Sigmoid colon (tissue), 4 donors: ENCODE measurements around the gene TENT4A.

Experiments used
- CTCF ChIP-seq, 4 experiments: fragments of 450-650 bp in 3 of 4; fragments of 200-600 bp in 1 of 4; IDR thresholded peaks; one replicate each; pipeline ENCODE4 v1.5.1; 2016 to 2019; ENCODE audit warnings: antibody characterized with exemption in 4 of 4, mild to moderate bottlenecking in 3 of 4, moderate library complexity in 2 of 4
- EP300 ChIP-seq, 4 donors: sonication (generic); formaldehyde crosslinking; IDR thresholded peaks; one replicate each; pipeline ENCODE4 v1.6.1; 2017; ENCODE audit warnings: antibody characterized with exemption in 4 of 4

GRCh38 chr5:6801236-6801635, 88.0 kb downstream of the TENT4A start:
- TF ChIP-seq CTCF (IDR thresholded peaks at IDR 0.05) (no peak), EP300 (IDR thresholded peaks at IDR 0.05) (no peak)
